ENCODE results near the gene SLC4A9.
"Not testable (repeated sequence)": the region's sequence is repeated elsewhere in the genome, so short reads cannot be mapped to it uniquely, and the experiment has no call there.

The SLC4A9 gene

GRCh38 chr5:140342896-140343295 lies 17.1 kb upstream of the SLC4A9 start:
- H3K4me3 ChIP-seq (ENCODE audit: low read depth, low read length) = no peak overlapping the region
- no peak for TF ChIP-seq CTCF (conservative IDR thresholded peaks at IDR 0.05; ENCODE audit: low read depth, low read length)
- no peak for DNase-seq (ENCODE audit: low read depth)

GRCh38 chr5:140343849-140344248 lies 16.1 kb upstream of the SLC4A9 start:
- H3K4me3 ChIP-seq (ENCODE audit: low read depth, low read length); DNase-seq (ENCODE audit: low read depth): not testable (repeated sequence)

GRCh38 chr5:140344683-140345423 lies 15.1 kb upstream of the SLC4A9 start:
- no peak overlapping the region for H3K4me3 ChIP-seq (ENCODE audit: low read depth, low read length)
- no peak for DNase-seq (ENCODE audit: low read depth)
- no peak for TF ChIP-seq CTCF (conservative IDR thresholded peaks at IDR 0.05; ENCODE audit: low read depth, low read length)

GRCh38 chr5:140345919-140346347 lies 14.1 kb upstream of the SLC4A9 start:
- DNase-seq (ENCODE audit: low read depth) = peak; percentile 71
- peak overlapping the region; percentile 74 for H3K4me3 ChIP-seq (ENCODE audit: low read depth, low read length)
- peak; percentile 62 for TF ChIP-seq CTCF (conservative IDR thresholded peaks at IDR 0.05; ENCODE audit: low read depth, low read length)

DNA sequence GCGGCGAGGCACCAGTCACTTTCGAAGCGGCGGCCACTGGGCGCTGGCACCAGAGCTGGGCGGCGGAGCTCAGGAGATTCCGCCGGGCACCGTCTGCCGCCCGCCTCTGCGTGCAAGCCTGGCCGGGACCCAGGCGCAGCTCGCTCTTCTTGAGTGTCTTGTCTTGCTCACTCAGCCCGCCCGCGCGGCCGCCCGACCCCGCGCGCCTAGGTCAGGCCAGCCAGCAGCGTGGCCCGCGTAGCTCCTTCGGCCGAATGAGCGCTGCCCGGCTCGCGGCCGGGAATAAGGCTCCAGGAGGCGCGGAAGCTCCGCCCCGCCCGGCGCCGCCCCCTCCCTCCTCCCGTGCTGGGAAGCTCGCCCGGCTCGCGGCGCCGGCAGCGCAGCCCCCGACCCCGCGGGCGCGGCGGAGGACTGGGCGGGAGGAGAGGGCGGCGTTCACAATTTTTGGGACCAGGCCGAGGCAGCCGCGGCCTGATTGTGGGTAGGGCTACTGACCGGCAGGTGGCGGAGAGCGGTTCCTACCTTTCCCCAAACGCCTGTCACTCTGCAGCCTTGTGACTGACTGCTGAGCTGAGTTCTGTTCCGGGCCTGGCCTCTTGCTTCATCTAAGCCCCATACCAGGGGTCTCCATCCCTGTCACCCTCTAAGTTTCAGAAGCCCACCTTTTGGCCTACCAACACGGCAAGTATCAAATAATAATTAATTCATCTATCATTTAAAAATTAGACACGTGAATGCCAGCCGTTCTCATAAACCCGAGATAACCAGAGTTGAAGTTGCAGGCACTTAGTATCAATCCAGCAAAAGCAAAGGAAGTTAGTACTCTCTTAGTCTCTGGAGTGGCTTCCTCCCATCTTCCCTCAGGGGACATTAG lies 13.4 kb upstream of the SLC4A9 start, which contains the start of gene HBEGF:
Gene HBEGF (minus strand): TSS at position 256 of the 874 bp plus-strand sequence. CDS start 275 bp downstream, outside the sequence.
- peak within 1 kb of the TSS; percentile 74 for H3K4me3 ChIP-seq (ENCODE audit: low read depth, low read length)
- DNase-seq (ENCODE audit: low read depth) = peak; percentile 66
- peak; percentile 53 for TF ChIP-seq CTCF (conservative IDR thresholded peaks at IDR 0.05; ENCODE audit: low read depth, low read length)

DNA sequence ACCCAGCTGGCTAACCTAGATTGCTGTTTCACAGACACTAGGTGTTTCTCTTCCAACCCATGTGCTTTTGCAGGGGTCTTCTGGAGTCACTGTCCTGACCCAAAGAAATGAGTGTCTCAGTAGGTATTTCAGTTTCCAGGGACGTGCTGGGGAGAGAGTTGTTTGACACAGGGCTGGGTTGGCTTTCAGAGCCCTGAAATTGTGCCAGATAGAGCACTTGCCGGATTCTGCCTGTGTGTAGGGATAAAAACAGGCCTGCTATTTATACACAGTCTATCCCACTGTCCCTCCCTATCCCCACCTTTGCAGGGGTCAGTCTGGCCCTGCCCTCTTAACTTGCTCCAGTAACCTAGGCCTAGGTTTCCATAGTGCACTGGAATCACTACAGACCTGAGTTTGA lies 12.6 kb upstream of the SLC4A9 start:
- TF ChIP-seq CTCF (conservative IDR thresholded peaks at IDR 0.05; ENCODE audit: low read depth, low read length) = no peak
- DNase-seq (ENCODE audit: low read depth) = no peak
- H3K4me3 ChIP-seq (ENCODE audit: low read depth, low read length) = no peak overlapping the region

GRCh38 chr5:140348104-140348503 lies 11.9 kb upstream of the SLC4A9 start:
- no peak for TF ChIP-seq CTCF (conservative IDR thresholded peaks at IDR 0.05; ENCODE audit: low read depth, low read length)
- DNase-seq (ENCODE audit: low read depth) = no peak
- no peak overlapping the region for H3K4me3 ChIP-seq (ENCODE audit: low read depth, low read length)
